GOT3 (cell line): ENCODE data around the gene NARS2.
"Not testable (repeated sequence)": the region's sequence is repeated elsewhere in the genome, so short reads cannot be mapped to it uniquely, and the experiment has no call there.

Experiments used
- DNase-seq: peaks from one replicate; lab custom pipeline; 2025; ENCODE audit warnings: mixed read lengths; lab: John Stamatoyannopoulos, UW

The NARS2 gene

DNA sequence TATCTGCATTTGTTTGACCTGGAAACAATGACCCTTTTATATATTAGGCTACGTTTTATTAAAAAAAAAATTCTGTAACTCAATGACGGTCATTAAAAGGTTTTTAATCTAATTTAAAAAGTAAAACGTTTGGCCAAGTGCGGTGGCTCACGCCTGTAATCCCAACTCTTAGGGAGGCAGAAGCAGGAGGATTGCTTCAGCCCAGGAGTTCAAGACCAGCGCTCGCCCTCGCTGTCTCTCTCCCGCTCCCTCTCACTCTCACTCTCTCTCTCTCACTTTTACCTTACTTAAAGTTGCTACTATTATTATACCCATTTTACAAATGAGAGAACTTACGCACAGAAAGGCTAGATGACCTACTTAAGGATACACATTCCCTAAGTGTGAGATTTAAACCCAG lies 814 bp upstream of the NARS2 start:
- DNase-seq = no peak

DNA sequence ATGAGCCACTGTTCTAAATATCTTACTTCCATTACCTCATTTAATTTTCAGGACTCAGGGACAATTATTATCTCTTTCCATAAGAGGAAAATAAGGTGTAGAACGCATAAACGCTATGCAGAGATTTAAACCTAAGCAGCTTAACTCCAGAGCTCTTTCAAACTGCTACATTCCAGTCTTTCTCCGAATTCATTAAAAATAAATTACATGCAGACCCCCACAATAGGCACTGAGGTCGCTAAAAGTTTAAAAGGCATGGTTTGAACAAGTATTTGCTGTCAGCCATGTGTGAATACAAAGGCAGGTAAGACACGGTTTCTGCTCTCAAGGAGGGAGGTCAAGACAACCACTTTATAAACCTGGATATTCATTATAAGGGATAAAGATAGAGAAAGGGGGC lies 983 bp downstream of the NARS2 start:
- no peak for DNase-seq

DNA sequence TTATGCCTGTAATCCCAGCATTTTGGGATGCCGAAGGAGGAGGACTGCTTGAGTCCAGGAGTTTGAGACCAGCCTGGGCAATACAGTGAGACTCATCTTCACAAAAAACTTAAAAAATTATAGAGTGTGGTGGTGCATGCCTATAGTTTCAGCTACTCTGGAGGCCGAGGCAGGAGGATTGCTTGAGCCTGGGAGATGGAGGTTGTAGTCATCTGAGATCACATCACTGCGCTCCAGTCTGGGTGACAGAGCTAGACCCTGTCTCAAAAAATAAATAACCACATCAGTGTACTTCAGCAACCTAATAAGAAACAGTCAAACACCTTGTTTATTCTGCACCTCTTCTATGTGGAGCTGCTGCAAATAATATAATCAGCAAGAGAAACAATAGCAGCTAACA lies 1.4 kb downstream of the NARS2 start:
- DNase-seq = no peak

DNA sequence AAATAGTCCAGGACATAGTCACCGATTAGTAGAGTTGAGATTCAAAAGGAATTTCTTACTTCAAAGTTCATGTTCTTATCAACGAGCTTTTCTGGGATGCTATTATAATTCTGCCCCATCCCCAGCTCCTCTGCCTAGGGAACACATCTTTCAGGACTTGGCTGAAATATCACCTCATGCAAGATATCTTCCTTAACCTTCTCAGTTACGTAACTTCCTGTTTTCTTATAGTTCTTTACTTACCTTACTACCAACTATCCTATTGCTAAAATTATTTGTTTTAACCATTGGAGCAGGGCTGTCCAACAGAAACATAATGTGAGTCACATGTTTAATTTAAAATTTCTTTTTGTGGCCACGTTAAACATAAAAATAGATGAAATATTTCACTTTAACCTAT lies 2.3 kb downstream of the NARS2 start:
- no peak for DNase-seq

DNA sequence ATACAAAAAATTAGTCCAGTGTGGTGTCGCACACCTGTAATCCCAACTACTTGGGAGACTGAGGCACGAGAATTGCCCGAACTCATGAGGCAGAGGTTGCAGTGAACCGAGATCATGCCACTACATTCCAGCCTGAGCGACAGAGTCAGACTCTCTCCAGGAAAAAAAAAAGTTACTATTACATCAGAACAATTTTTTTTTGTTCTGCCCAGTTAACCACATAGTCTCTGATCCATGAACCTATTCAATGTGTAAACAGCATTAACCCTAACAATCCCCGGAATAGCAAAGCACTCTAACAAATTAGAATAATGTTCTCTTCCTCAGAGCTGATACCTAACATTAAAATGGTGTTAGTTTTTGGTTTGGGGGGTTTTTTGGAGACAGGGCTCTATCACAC lies 4.6 kb downstream of the NARS2 start:
- no peak for DNase-seq

DNA sequence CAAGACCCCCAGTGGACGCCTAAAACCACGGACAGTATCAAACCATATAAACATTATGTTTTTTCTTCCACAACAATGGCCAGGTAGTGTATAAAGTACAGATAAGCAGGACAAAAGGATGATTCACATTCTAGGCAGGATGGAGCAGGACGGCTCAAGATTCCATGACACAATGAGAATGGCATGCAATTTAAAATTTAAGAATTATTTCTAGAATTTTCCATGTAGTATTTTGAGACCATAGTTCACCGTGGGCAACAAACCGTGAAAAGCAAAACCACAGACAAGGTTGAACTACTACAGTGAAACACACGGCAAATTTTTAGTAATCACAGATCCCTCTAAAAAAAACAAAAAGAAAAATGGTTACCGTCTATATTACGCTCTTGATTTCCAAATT lies 7.5 kb downstream of the NARS2 start:
- no peak for DNase-seq

DNA sequence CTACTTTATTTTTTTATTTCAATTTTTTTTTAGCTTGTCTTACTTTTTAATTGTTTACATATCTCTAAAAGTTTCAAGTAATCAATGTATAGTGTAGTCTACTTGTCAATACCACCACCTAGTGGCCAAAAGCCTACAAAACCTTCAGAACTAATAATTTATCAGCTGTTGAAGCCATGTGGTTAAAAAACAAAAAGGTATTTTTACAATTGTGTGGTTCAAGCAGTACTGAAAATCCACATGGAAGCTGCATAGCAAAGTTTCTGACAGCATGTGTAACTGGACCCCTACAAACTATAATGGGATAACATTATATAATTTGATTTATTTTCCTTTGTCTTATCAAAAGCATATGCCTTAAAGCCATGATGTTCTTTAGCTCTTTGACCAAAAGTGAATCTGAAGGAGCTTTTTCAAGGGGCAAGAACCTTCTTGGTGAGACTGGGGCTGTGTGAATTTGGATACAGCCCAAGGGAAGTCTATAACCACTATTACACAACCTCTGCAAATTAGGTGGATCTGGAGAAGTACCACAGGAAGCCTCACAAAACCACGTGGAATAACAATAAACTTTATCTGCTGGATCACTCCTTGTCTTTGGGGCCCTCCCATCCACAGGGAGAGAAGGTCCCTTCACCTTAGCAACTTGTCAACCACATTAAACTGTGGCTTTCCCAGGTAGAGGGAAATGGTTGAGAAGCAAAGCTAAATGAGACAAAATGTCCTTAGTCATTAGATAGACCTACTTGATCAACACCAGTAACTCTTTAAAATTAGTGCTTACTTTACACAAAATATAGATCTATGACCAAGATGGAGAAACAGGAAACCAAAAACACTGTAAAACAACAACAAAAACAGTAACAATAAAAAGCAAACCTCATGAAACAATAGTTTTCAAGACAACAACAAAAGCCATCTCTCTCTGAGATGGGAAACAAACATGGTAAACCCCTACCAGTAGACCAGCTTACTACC lies 9.9 kb downstream of the NARS2 start:
- DNase-seq = no peak

DNA sequence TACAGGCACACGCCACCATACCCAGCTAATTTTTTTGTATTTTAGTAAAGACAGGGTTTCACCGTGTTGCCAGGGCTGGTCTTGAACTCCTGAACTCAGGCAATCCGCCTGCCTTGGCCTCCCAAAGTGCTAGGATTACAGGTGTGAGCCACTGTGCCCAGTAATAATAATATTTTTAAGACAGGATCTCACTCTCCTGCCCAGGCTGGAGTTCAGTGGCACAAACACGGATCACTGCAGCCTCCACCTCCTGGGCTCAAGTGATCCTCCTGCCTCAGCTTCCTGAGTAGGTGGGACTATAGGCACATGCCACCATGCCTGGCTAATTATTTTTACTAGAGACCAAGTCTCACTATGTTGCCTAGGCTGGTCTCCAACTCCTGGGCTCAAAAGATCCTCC lies 10.6 kb downstream of the NARS2 start:
- DNase-seq = not testable (repeated sequence)

DNA sequence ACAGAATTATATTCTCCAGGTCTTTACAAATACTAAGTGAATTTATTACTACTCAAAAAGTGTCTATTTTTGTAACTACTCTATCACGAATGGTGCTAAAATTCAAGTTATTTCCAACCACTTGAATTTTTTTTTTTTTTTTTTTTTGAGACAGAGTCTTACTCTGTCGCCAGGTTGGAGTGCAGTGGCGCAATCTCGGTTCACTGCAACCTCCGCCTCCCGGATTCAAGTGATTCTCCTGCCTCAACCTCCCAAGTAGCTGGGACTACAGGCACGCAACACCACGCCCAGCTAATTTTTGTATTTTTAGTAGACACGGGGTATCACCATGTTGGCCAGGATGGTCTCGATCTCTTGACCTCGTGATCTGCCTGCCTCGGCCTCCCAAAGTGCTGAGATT lies 11.6 kb downstream of the NARS2 start:
- DNase-seq = not testable (repeated sequence)

DNA sequence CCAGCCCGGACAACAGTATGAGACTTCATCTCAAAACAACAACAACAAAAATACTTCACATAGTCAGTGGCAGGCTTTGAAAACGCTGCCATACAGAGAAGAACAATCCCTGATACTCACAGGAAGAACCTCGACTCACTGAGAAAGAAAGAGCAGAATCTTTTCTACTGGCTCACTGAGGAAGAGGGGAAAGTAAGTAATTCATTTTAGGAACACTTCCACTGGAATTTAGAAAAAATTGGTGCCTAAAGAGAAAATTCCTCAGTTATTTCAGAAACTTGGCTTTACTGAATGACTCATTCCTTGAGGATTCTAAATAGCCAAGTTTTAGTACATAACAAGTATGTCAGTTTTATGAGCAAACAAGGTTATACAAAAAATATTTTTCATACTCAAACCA lies 12.3 kb downstream of the NARS2 start:
- DNase-seq = no peak

DNA sequence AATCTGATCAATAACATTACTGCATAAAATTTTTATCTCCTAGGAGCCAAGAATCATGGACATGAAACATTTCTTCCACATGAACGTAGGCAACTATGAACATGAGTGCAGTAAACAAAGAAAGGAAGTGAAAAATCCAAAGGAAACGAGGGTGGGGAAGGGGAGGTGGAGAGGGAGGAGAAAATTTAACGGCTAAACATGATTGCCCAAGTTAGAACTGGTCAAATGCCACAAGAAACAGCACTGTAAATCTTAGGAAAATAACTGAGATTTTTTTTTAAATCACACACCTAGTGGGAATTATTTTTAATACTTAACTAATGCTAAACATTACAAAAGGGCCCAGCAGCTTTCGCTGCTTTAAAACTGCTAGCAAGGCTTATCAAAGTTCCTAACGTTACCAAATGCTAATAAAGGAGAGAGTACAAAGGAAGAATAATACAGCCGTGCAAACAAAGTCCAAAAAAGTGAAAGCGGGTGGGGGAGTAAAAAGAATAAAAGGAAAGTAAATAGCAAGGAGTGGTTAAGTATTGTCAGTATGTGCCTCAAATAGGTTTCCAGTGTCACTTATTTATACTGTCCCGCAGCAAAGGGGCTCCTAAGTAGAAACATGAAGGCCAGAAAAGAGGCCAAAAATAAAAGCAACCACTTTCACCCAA lies 13.7 kb downstream of the NARS2 start:
- no peak for DNase-seq

DNA sequence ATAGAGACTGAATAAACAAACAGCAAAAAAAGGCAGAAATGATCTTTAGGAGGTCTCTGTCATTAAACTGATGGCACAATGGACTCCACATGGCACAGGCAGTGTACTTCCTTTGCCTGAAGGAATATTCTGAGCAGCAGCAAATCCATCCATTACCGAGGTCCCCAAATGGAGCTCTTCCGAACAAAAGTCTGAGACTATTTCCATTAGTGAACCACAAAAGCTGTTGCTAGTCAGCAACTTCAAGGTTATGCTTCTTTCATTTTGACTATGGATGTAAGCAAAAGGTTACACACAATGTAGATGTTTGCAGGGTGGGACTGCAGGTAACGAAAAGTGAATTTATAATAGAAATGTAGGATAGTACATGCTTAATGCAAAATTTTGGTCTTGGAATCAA lies 14.5 kb downstream of the NARS2 start:
- DNase-seq = no peak

DNA sequence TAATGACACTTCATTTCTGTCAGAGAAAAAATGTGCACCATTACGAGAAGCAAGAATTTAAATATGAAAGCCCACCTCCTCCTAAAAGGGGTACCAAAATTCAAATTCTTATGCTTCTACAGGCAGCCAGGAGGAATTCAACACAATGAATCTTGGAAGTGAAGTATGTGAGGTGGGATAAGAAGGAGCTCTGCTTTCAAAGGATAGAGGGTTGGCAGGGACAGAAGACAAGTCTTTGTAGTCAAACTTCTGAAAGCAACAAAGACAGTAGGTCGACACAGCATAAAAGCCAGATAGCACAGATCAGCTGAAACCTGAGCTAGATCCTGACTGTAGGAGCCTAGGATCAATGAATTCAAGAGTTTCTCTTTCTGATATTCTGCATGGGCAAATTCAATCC lies 17.4 kb downstream of the NARS2 start:
- no peak for DNase-seq

DNA sequence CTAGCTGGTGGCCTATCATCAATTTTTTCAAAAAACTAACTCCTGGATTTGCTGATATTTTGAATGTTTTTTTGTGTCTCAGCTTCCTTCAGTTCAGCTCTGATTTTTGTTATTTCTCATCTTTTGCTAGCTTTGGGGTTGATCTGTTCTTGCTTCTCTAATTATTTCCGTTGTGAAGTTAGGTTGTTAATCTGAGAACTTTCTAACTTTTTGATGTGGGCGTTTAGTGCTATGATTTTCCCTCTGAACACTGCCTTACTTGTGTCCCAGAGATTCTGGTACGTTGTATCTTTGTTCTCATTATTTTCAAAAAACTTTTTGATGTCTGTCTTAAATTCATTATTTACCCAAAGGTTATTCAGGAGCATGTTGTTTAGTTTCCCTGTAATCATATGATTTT lies 19.1 kb downstream of the NARS2 start:
- no peak for DNase-seq

DNA sequence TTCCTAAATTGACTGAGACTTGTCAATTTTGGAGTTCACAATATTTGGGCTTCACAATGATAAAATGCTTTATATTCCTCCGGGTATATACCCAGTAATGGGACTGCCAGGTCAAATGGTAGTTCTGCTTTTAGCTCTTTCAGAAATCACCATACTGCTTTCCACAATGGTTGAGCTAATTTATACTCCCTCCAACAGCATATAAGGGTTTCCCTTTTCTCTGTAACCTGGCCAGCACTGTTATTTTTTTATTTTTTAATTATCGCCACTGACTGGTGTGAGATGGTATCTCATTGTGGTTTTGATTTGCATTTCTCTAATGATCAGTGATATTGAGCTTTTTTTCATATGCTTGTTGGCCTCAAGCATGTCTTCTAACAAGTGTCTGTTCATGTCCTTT lies 21.8 kb downstream of the NARS2 start:
- DNase-seq = no peak

DNA sequence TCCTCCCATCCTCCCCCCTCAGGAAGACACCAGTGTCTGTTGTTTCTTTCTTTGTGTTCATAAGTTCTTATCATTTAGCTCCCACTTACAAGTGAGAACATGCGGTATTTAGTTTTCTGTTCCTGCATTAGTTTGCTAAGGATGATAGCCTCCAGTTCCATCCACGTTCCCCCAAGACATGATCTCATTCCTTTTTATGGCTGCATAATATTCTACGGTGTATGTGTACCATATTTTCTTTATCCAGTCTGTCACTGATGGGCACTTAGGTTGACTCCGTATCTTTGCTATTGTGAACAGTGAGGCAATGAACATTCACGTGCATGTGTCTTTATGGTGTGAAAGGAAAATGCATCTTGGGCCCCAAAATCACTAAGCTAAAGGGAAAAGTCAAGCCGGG lies 22.5 kb downstream of the NARS2 start:
- not testable (repeated sequence) for DNase-seq

DNA sequence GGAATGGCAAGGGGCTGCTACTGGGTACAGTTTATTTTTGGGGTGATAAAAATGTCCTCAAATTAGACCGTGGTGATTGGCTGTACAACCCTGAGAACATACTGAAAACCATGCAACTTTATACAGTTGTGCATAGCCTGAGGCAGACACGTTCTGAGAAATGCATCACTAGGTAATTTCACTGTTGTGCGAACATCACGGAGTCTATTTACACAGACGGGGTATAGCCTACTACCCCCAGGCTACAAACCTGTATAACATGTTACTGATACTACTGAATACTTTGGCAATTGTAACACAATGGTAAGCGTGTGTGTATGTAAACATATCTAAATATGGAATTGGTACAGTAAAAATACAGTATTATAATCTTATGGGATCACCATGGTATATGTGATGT lies 23.6 kb downstream of the NARS2 start:
- no peak for DNase-seq

DNA sequence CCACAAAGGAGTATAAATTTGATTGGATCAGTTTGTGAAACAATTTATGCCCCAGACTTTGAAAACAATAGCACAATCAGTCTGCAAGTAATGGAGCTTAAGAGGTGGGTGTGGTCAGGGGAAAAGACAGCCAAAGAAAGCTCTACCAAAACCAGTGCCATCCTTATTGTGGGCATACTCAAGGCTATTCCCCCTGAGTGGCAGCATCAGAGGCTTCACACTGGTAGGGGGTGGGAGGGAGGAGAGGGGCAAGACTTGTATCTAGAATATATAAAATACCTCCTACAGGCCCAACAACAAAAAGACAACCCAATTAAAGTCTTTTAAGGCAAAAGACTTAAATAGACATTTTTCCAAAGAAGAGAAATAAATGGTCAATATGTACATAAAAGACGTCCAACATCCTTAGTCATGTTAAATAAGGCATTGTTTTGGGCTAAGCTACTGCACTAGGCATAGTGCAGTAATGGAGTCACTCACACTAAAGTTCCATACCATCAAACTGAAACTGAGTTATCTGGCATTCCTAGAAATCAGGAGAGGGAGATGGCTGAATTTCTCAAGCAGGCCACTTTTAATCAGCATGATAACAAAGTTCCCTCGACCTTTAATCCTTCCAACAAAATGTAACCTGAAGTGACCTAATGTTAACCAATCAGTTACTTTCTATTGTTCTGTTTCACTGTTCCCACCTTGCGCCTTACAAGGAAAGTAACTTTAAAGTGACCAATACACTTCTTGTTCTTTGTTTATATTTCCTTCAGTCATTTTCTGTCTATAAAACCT lies 24.8 kb downstream of the NARS2 start:
- DNase-seq = no peak

DNA sequence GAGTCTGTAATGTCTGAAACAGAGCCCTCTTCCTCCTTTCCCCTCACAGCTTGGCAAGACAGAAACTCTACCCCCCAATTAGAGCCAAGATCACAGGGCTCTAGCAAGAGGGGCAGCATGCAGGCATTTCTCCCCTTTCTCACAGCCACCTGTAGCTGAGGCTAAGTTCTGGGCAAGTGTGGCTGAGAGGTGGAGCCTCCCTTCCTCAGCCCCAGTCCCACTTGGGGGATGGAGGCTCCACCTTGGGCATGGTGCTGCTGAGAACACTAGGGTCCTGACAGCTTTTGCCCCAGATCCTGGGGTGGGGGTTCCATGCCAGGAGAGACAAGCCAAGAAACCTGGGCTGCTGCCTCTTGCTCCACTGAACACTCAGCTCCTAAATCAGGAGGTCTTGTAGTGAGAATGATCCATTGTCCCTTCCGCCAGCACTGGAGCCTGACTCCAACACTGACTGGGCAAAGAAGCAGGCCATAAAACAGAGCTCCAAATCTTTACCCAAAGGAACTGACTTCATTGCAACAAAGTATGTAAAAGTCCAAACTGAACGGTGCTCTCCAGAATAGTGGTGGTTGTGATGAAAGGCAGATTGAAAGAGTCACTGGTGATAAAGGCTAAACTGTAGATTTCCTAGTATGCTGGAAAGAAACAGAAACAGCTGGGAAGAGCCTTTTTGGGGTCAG lies 25.6 kb downstream of the NARS2 start:
- no peak for DNase-seq

DNA sequence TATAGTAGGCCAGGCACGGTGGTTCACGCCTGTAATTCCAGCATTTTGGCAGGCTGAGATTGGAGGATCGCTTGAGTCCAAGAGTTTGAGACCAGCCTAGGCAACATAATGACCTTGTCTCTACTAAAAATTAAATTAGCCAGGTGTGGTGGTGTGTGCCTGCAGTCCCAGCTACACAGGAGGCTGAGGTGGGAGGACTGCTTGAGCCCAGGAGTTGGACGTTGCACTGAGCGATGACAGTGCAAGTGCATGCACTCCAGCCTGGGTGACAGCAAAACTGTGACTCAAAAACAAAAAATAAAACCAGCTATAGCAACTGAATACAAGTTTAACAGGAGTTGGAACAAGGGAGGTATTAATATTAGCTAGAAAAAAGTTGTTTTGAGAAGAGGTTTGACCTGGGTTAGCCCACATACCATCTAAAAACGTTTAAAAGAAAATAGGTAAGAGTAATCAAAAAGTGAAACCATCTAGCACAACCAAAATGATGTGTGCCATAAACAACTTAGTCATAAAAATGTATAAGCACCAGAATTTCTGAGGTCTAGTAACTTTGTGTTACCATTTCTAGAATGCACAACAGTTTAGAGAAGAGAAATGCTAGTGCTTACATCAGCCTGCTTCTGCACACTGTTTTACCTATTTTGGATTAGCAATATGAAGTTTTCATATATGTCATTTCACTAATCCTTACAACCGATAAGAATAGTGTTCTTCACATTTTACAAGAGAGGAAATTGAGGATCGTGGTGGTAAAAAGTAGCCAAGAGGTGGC lies 26.5 kb downstream of the NARS2 start:
- DNase-seq = no peak

DNA sequence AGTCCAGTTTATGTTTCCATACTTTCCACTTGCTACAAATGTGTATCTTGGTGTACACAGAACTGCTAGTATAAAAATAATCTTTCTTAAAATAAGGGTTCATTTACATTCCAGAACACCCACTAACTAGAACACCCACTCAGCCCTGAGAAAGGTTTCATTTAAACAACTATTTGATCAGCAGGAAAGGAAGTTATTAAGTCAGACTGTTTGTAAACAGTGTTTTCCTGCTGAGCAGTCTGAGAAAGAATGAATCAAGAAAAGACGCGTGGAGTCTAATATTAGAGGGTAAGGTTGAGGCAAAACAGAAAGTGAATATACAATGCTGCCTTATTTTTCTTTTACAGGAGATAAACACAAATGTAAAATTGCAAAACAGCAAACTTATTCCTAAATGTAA lies 32.7 kb downstream of the NARS2 start:
- no peak for DNase-seq
